Pancreas (tissue), 10 donors: ENCODE data around the gene VAV2. TPM values are rescaled to one million over a fixed set of nuclear protein-coding genes. Genes with fewer than 3 reads are reported as not detected.

Experiments used
- ATAC-seq, 4 donors: fragments of 200-7000 bp; cut with Tn5 transposase; one replicate each; pipeline versions ENCODE4 v1.8.0 to v1.9.1; 2020; ENCODE audit warnings: mild to moderate bottlenecking in 4 of 4, moderate library complexity in 4 of 4
- DNase-seq, 6 donors: peaks; one replicate each; pipeline ENCODE4 v3.0.0-alpha.2; 2020
- FAIRE-seq: peaks from 2 replicates; lab custom pipeline; 2012; peaks lifted over from hg19 to GRCh38; lab: Jason Lieb, UNC
- H3K27ac ChIP-seq, 4 donors: fragments of 200-600 bp; sonication (generic); 1 replicate in 3 of 4; 2 replicates in 1 of 4; pipeline versions ENCODE4 v1.5.0 to v1.8.0; 2020
- H3K27me3 ChIP-seq, 4 donors: fragments of 200-600 bp; one replicate each; pipeline ENCODE4 v1.8.0; 2021
- H3K36me3 ChIP-seq, 3 donors: fragments of 200-600 bp; sonication (generic) in 1 of 3; one replicate each; pipeline versions ENCODE4 v1.5.0 to v1.8.0; 2020 to 2021
- H3K4me1 ChIP-seq, 3 donors: fragments of 200-600 bp; one replicate each; pipeline ENCODE4 v1.8.0; 2021
- H3K4me3 ChIP-seq, 4 donors: fragments of 200-600 bp; sonication (generic) in 2 of 4; one replicate each; pipeline versions ENCODE4 v1.5.0 to v1.8.0; 2020 to 2021
- H3K9me3 ChIP-seq, 4 donors: fragments of 200-600 bp; one replicate each; pipeline ENCODE4 v1.8.0; 2021
- CTCF ChIP-seq, 4 donors: fragments of 200-600 bp; sonication (generic) in 3 of 4; IDR thresholded peaks; one replicate each; pipeline versions ENCODE4 v1.5.0 to v1.8.0; 2021; ENCODE audit warnings: antibody characterized with exemption in 4 of 4
- WGBS, 2 donors: extraction: QIAGEN DNeasy Blood & Tissue Kit; methylation state at CpG; one replicate each; pipeline ENCODE4 v1.1.7; 2013; 5-methylcytosine and 5-hydroxymethylcytosine counted together
- intact Hi-C, 3 donors: fragments of 100-400 bp; cut with DNase I; formaldehyde crosslinking; loops; one replicate each; pipeline versions ENCODE4 v1.11.1 to v1.14.2; 2022
- polyA plus RNA-seq, 2 donors: library from polyadenylated mRNA; stranded (reverse); fragments of 200-250 nt; gene quantifications; one replicate each; pipeline ENCODE4 v1.2.3, GENCODE V29; 2013
- total RNA-seq, 6 donors: library from RNA; stranded (reverse); fragmentation: NEBNext Ultra II Directional in 4 of 6; extraction: Animal tissue kit (Norgen Biotek cat#: 25700) in 4 of 6; gene quantifications; one replicate each; pipeline versions ENCODE4 v1.2.1 to v1.2.4, GENCODE V29; 2021 to 2023
- donor health status: healthy with polysubstance abuse.
- donor health status: DM: no; HTN: no; CAD: no; lungs with moderate emphysema.
- donor health status: DM: no; HTN: no; CAD: no.
- donor health status: control.
- donor health status: control.
- donor health status: Bipolar disorder and iron deficiency.
- donor health status: DM: yes; HTN: yes; CAD: no.
- donor health status: DM: no; HTN: no; CAD: no.
- donor health status: DM: no; HTN: no; CAD: no.
- donor health status: DM: yes; HTN: yes; CAD: no.

VAV2 gene
- total and polyA plus RNA-seq, 8 donors, result 20.5 to 41.0 (median 33.6) TPM

- no peak for TF ChIP-seq CTCF (IDR thresholded peaks at IDR 0.05)
- no peaks in the 10 kb centered on the region for H3K27me3 ChIP-seq
- ATAC-seq, result no peak
- H3K4me3 ChIP-seq, result no peak overlapping the region
- H3K36me3 ChIP-seq, result peaks cover 0 to 27% (median 8%) of the 10 kb centered on the region in 3 donors
- no peak for FAIRE-seq
- DNase-seq, result peak in 2 of 6 donors; percentile 19 to 37
- no peaks in the 10 kb centered on the region for H3K9me3 ChIP-seq
- no peaks in the 10 kb centered on the region for H3K4me1 ChIP-seq
- intact Hi-C loops, result loop anchor here in 1 of 3 donors (5.0 kb wide), 1 partner anchor 216 kb away; no protein-coding TSS in a partner anchor
- WGBS, 2 donors, result 83 to 89% methylated on average over 10 of the region's 10 CpGs
- H3K27ac ChIP-seq, result no peak overlapping the region
These were observed 210.3 kb downstream of the VAV2 start for GRCh38 chr9:133781828-133782135.

DNA sequence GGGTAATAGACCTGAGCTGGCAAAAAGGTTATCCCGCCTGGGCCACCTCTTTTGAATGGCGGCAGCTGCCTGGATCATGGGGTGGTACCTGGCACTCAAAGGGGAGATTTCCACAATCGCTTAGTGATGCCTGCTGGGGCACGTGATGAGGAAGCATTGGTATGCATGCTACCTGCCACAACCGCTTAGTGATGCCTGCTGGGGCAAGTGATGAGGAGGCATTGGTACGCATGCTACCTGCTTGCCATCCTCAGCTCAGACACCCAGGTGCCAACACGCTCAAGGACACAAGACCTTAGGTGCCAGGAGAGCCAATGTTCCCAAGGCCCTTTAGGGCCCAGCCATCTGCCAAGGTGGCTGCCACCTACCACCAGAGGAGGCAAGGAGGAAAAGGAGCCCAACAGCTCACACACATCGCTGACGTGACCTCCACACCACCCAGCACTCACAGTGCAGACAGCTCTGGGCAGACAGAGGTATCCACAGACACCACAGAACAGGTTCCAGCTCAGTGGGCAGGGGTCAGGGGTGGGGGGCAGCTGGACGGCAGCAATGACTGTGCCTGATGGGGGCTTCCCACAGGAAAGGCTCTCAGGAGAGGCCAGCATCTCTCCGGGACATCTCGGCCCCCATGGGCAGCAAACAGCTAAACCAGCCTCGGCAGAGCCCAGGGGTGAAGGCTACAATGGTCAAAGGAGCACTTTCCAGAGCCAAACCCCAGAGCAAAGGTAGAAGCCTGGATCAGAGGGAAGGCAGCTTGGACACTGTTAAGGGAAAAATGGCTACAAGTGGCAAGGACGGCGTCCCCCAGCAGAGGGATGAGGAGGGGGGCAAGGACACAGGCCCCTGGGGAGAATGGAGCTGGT, 210.9 kb downstream of the VAV2 start:
- intact Hi-C loops, result loop anchor here in 1 of 3 donors (5.0 kb wide), 1 partner anchor 216 kb away; no protein-coding TSS in a partner anchor
- Histone ChIP-seq H3K27me3 (no peaks in the 10 kb centered on the region), H3K27ac (no peak overlapping the region), H3K4me1 (no peaks in the 10 kb centered on the region), H3K9me3 (no peaks in the 10 kb centered on the region), H3K4me3 (no peak overlapping the region), H3K36me3 (peaks cover 0 to 26% (median 14%) of the 10 kb centered on the region in 3 donors)
- FAIRE-seq, result no peak
- WGBS, 2 donors, result 89 to 94% methylated on average over 15 of the region's 15 CpGs
- peak in 2 of 6 donors; percentile 21 to 40 for DNase-seq
- no peak for ATAC-seq
- no peak for TF ChIP-seq CTCF (IDR thresholded peaks at IDR 0.05)

DNA sequence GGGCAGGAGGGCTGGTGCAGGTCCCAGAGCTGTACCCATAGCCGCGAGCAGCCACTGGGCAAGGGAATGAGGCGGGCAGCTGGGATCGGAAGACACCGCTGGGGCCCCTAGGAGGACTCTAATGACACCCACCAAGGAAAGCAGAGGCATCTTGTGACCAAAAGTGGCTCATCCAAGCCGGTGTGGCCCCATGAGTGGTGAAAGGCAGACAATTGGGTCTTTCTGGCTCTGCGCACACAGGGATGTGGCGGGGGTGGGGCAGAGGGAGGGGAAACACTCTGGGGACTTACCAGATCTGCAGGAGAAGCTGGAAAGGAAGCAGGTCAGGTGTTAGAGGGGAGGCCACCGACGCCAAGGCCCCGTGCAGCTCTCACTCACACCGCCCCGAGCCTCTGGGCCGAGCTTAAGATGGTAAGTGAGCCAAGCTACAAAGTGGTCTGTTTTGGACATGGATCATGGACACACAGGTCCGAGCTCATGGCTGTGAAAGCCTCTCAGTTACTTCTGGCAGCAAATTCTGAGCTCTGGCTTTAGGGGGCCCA, 211.6 kb downstream of the VAV2 start:
- peak in 2 of 6 donors; percentile 20 to 49 for DNase-seq
- Histone ChIP-seq H3K4me1 (no peaks in the 10 kb centered on the region), H3K36me3 (peaks cover 0 to 26% (median 18%) of the 10 kb centered on the region in 3 donors), H3K27ac (no peak overlapping the region), H3K9me3 (no peaks in the 10 kb centered on the region), H3K27me3 (no peaks in the 10 kb centered on the region), H3K4me3 (no peak overlapping the region)
- TF ChIP-seq CTCF (IDR thresholded peaks at IDR 0.05), result no peak
- no peak for FAIRE-seq
- 94 to 95% methylated on average over 13 to 15 of the region's 15 CpGs for WGBS, 2 donors
- no peak for ATAC-seq
- intact Hi-C loops, result loop anchor here in 1 of 3 donors (5.0 kb wide), 1 partner anchor 217 kb away; no protein-coding TSS in a partner anchor

DNA sequence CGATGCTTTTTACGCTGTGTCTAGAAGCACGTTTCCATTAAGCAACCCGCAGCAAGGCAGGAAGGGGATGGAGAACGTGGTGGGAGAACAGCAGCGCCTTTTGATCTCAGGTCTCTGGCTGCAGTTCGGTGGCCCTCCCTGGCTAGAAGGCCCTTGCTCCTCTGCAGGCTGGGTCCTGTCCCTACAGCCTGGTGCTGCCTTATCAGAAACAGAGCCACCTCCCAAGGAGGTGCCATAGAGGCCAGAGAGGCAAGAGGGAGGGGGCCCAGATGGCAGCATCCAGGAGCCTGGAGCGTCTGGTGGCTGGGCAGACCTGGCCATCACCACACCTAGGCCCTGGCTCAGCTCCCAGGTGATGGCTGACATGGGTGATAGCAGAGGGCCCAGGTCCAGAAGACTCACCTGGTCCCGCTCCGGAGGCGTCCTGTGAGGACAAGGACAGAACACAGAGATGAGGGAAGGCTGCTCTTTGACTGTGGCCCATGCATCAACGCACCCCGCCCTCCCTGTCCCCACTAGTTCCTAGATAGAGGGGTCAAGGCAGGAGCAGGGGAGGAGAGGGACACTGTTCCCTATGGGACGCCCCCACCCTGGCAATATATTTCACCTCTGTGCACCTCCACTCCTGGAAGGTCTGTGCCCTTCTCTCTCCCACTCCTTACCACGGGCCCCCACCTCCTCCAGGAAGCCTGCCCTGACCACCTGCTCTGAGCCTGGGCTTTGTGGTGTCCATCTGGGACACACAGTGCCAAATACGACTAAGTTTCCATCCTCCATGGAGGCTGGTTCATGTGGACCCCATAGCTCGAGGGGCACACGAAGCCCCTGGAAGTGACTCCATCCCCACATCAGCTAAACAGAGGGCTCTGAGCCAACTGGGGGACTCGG, 212.4 kb downstream of the VAV2 start:
- Histone ChIP-seq H3K4me3 (no peak overlapping the region), H3K4me1 (no peaks in the 10 kb centered on the region), H3K27ac (no peak overlapping the region), H3K27me3 (no peaks in the 10 kb centered on the region), H3K36me3 (peaks cover 0 to 26% (median 18%) of the 10 kb centered on the region in 3 donors), H3K9me3 (no peaks in the 10 kb centered on the region)
- WGBS, 2 donors, result 85 to 87% methylated on average over 19 of the region's 19 CpGs
- peak in 2 of 6 donors; percentile 43 to 60 for DNase-seq
- intact Hi-C loops, result loop anchor here in 1 of 3 donors (5.0 kb wide), 1 partner anchor 218 kb away; no protein-coding TSS in a partner anchor
- ATAC-seq, result no peak
- no peak for FAIRE-seq
- TF ChIP-seq CTCF (IDR thresholded peaks at IDR 0.05), result no peak
